ENCODE data around the gene MRPS31.
"Not testable (repeated sequence)": the region's sequence is repeated elsewhere in the genome, so short reads cannot be mapped to it uniquely, and the experiment has no call there.

DNA sequence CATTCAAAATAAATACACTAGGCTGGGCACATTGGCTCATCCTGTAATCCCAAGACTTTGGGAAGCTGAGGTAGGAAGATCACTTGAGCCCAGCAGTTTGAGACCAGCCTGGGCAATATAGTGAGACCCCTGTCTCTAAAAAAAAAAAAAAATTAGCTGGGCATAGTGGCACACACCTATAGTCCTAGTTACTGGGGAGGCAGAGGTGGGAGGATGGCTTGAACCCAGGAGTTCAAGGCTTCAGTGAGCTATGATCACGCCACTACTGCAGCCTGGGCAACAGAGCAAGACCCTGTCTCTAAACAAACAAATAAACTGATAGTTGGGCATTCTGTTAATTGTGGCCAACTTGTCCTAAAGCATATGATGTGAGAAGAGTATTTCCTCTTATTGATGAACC is 12.0 kb upstream of the MRPS31 start:
- TF ChIP-seq, protein P1, sequence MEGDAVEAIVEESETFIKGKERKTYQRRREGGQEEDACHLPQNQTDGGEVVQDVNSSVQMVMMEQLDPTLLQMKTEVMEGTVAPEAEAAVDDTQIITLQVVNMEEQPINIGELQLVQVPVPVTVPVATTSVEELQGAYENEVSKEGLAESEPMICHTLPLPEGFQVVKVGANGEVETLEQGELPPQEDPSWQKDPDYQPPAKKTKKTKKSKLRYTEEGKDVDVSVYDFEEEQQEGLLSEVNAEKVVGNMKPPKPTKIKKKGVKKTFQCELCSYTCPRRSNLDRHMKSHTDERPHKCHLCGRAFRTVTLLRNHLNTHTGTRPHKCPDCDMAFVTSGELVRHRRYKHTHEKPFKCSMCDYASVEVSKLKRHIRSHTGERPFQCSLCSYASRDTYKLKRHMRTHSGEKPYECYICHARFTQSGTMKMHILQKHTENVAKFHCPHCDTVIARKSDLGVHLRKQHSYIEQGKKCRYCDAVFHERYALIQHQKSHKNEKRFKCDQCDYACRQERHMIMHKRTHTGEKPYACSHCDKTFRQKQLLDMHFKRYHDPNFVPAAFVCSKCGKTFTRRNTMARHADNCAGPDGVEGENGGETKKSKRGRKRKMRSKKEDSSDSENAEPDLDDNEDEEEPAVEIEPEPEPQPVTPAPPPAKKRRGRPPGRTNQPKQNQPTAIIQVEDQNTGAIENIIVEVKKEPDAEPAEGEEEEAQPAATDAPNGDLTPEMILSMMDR (IDR thresholded peaks at IDR 0.05), result not testable (repeated sequence)
- TF ChIP-seq EZH2 (IDR thresholded peaks at IDR 0.05), result not testable (repeated sequence)
